Loucy (cell line): ENCODE data around the gene MARCHF5.

Experiments
- H2AFZ ChIP-seq: fragments of 200-600 bp; sonication (generic); 2 replicates; pipeline ENCODE4 v1.6.0; 2016; ENCODE audit warnings: antibody characterized with exemption, mild to moderate bottlenecking, low read length, moderate library complexity
- H3F3A ChIP-seq: fragments of 200-600 bp; 2 replicates; pipeline ENCODE4 v1.6.0; 2016; ENCODE audit warnings: antibody characterized with exemption, low read depth, mild to moderate bottlenecking
- H3K27me3 ChIP-seq: fragments of 200-600 bp; sonication (generic); 2 replicates; pipeline ENCODE4 v1.6.1; 2014; ENCODE audit warnings: low read length, mild to moderate bottlenecking; ENCODE audit not compliant: insufficient read depth, poor library complexity, severe bottlenecking
- H3K36me3 ChIP-seq: fragments of 200-600 bp; sonication (generic); 2 replicates; pipeline ENCODE4 v1.6.1; 2016; ENCODE audit warnings: low read length; ENCODE audit not compliant: insufficient read depth
- H3K4me1 ChIP-seq: fragments of 200-600 bp; sonication (generic); 2 replicates; pipeline ENCODE4 v1.5.1; 2014; ENCODE audit warnings: low read length, mild to moderate bottlenecking; ENCODE audit not compliant: insufficient read depth, poor library complexity, severe bottlenecking
- H3K4me2 ChIP-seq: fragments of 200-600 bp; sonication (generic); 2 replicates; pipeline ENCODE4 v1.6.0; 2014; ENCODE audit warnings: antibody characterized with exemption, low read length, low read depth, mild to moderate bottlenecking; ENCODE audit not compliant: poor library complexity, severe bottlenecking
- H3K4me3 ChIP-seq: fragments of 200-600 bp; sonication (generic); 2 replicates; pipeline ENCODE4 v1.5.1; 2014; ENCODE audit warnings: low read length, mild to moderate bottlenecking, mixed read lengths; ENCODE audit not compliant: poor library complexity, severe bottlenecking
- H3K79me2 ChIP-seq: fragments of 200-600 bp; sonication (generic); 2 replicates; pipeline ENCODE4 v1.6.1; 2014; ENCODE audit warnings: low read length; ENCODE audit not compliant: insufficient read depth
- H3K9ac ChIP-seq: fragments of 200-600 bp; sonication (generic); 2 replicates; pipeline ENCODE4 v1.6.0; 2014; ENCODE audit warnings: mild to moderate bottlenecking, low read depth, low read length, moderate library complexity; ENCODE audit not compliant: poor library complexity, severe bottlenecking
- H3K9me2 ChIP-seq: fragments of 200-600 bp; sonication (generic); replicated peaks from 2 replicates; pipeline ENCODE4 v1.6.1; 2016; ENCODE audit warnings: low read depth, low read length, mixed read lengths
- H3K9me3 ChIP-seq: fragments of 200-600 bp; sonication (generic); 2 replicates; pipeline ENCODE4 v1.6.1; 2014; ENCODE audit warnings: mild to moderate bottlenecking, antibody characterized with exemption, low read length, low read depth; ENCODE audit not compliant: insufficient read depth
- H4K20me1 ChIP-seq: fragments of 200-600 bp; sonication (generic); 2 replicates; pipeline ENCODE4 v1.6.0; 2014; ENCODE audit warnings: antibody characterized with exemption, low read length, mild to moderate bottlenecking; ENCODE audit not compliant: insufficient read depth, poor library complexity, severe bottlenecking
- EZH2phosphoT487 ChIP-seq: fragments of 200-600 bp; IDR thresholded peaks from 2 replicates; pipeline ENCODE4 v1.6.1; 2018; ENCODE audit warnings: antibody characterized with exemption, mild to moderate bottlenecking, moderate library complexity, borderline replicate concordance
- TF ChIP-seq, protein P1 (sequence below): fragments of 200-600 bp; sonication (generic); conservative IDR thresholded peaks from 2 replicates; pipeline ENCODE4 v1.5.1; 2014; ENCODE audit warnings: mild to moderate bottlenecking, antibody characterized with exemption, low read length

Gene MARCHF5

GRCh38 chr10:92354587-92354986 is 63.6 kb downstream of the MARCHF5 start:
- TF ChIP-seq EZH2phosphoT487, result no peak
- TF ChIP-seq, protein P1, sequence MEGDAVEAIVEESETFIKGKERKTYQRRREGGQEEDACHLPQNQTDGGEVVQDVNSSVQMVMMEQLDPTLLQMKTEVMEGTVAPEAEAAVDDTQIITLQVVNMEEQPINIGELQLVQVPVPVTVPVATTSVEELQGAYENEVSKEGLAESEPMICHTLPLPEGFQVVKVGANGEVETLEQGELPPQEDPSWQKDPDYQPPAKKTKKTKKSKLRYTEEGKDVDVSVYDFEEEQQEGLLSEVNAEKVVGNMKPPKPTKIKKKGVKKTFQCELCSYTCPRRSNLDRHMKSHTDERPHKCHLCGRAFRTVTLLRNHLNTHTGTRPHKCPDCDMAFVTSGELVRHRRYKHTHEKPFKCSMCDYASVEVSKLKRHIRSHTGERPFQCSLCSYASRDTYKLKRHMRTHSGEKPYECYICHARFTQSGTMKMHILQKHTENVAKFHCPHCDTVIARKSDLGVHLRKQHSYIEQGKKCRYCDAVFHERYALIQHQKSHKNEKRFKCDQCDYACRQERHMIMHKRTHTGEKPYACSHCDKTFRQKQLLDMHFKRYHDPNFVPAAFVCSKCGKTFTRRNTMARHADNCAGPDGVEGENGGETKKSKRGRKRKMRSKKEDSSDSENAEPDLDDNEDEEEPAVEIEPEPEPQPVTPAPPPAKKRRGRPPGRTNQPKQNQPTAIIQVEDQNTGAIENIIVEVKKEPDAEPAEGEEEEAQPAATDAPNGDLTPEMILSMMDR, result no peak

GRCh38 chr10:92356041-92356440 is 65.1 kb downstream of the MARCHF5 start:
- Histone ChIP-seq H2AFZ (no peak overlapping the region), H3K9me3 (no peaks in the 10 kb centered on the region), H3K4me3 (no peak overlapping the region), H3K4me1 (no peaks in the 10 kb centered on the region), H3K9ac (no peak overlapping the region), H3K36me3 (peaks cover 9% of the 10 kb centered on the region; the same call in 1 of the 2 replicates), H3F3A (no peaks in the 10 kb centered on the region), H4K20me1 (no peaks in the 10 kb centered on the region), H3K27me3 (no peaks in the 10 kb centered on the region), H3K4me2 (no peak overlapping the region), H3K79me2 (no peaks in the 10 kb centered on the region), H3K9me2 (no peaks in the 10 kb centered on the region)
- TF ChIP-seq, protein P1, result no peak
- no peak for TF ChIP-seq EZH2phosphoT487

More at GRCh38 chr10:92354587-92354986, 63.6 kb downstream of the MARCHF5 start:
- Histone ChIP-seq H3K4me2 (no peak overlapping the region), H3K4me1 (no peaks in the 10 kb centered on the region), H3K9ac (no peak overlapping the region), H3K79me2 (no peaks in the 10 kb centered on the region), H3K27me3 (no peaks in the 10 kb centered on the region), H3K4me3 (no peak overlapping the region), H4K20me1 (no peaks in the 10 kb centered on the region), H3K9me3 (no peaks in the 10 kb centered on the region), H3F3A (no peaks in the 10 kb centered on the region), H2AFZ (no peak overlapping the region), H3K9me2 (no peaks in the 10 kb centered on the region), H3K36me3 (peaks cover 24% of the 10 kb centered on the region)

DNA sequence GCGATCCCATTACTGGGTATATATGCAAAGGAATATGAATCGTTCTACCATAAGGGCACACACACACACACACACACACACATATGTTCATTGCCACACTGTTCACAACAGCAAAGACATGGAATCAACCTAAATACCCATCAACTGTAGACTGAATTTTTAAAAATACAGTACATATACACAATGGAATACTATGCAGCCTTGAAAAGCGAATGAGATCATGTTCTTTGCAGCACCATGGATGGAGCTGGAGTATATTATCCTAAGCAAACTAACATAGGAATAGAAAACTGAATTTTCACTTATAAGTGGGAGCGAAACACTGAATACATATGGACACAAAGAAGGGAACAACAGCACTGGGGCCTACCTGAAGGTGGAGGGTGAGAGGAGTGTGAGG is 72.5 kb downstream of the MARCHF5 start:
- no peaks in the 10 kb centered on the region for H3F3A ChIP-seq
- no peaks in the 10 kb centered on the region for H3K9me2 ChIP-seq
- H2AFZ ChIP-seq, result no peak overlapping the region
- no peaks in the 10 kb centered on the region for H3K27me3 ChIP-seq
- TF ChIP-seq, protein P1, result no peak
- TF ChIP-seq EZH2phosphoT487, result no peak
- H3K4me3 ChIP-seq, result no peak overlapping the region
- no peaks in the 10 kb centered on the region for H3K9me3 ChIP-seq
- no peaks in the 10 kb centered on the region for H3K4me1 ChIP-seq
- H4K20me1 ChIP-seq, result no peaks in the 10 kb centered on the region
- no peaks in the 10 kb centered on the region for H3K36me3 ChIP-seq
- H3K9ac ChIP-seq, result no peak overlapping the region
- no peaks in the 10 kb centered on the region for H3K79me2 ChIP-seq
- no peak overlapping the region for H3K4me2 ChIP-seq
